Measurements from ENCODE around the gene MYH10. TPM values are rescaled to one million over a fixed set of nuclear protein-coding genes. Genes with fewer than 3 reads are reported as not detected.

The MYH10 gene
- total RNA-seq, 2 donors from 2014 or later: 251 to 257 TPM

GRCh38 chr17:8622191-8622590, 8.3 kb downstream of the MYH10 start:
- Mint-ChIP-seq H3K36me3 (ENCODE audit: low read depth) (peaks cover 51% of the 10 kb centered on the region), H3K9me3 (peaks cover 2% of the 10 kb centered on the region), H3K27ac (no peak overlapping the region), H3K4me1 (peaks cover 30% of the 10 kb centered on the region), H3K27me3 (ENCODE audit: insufficient read depth) (no peaks in the 10 kb centered on the region), H3K4me3 (no peak overlapping the region)
- Histone ChIP-seq H3K9ac (ENCODE audit: extremely low read depth, low read length, poor library complexity, severe bottlenecking) (no peak overlapping the region), H3K4me3 (ENCODE audit: low read length) (no peak overlapping the region), H3K4me1 (ENCODE audit: control insufficient read depth, insufficient read depth, low read length) (peaks cover 2% of the 10 kb centered on the region), H3K36me3 (ENCODE audit: control insufficient read depth, insufficient read depth, low read length) (peaks cover 62% of the 10 kb centered on the region), H3K27ac (ENCODE audit: low read depth, low read length) (no peak overlapping the region), H3K9me3 (ENCODE audit: control insufficient read depth, low read length) (peaks cover 4% of the 10 kb centered on the region), H3K27me3 (ENCODE audit: control insufficient read depth, insufficient read depth, low read length, poor library complexity, severe bottlenecking) (no peaks in the 10 kb centered on the region)
- TF ChIP-seq CTCF (conservative IDR thresholded peaks at IDR 0.05): no peak
- WGBS, 2 experiments (ENCODE audit: insufficient coverage in 1 of 2, insufficient read length in 1 of 2): 92 to 93% methylated on average over 3 to 4 of the region's 4 CpGs
- no peak for DNase-seq

- 90 to 93% methylated on average over 3 of the region's 3 CpGs for WGBS, 2 experiments (ENCODE audit: insufficient coverage in 1 of 2, insufficient read length in 1 of 2)
- Mint-ChIP-seq H3K36me3 (ENCODE audit: low read depth) (peaks cover 57% of the 10 kb centered on the region), H3K4me3 (no peak overlapping the region)
Measured at GRCh38 chr17:8621585-8621984, 8.9 kb downstream of the MYH10 start.

GRCh38 chr17:8619294-8619693, 11.2 kb downstream of the MYH10 start:
- Mint-ChIP-seq H3K9me3 (peaks cover 2% of the 10 kb centered on the region), H3K4me3 (no peak overlapping the region), H3K4me1 (peaks cover 25% of the 10 kb centered on the region)

More at GRCh38 chr17:8621585-8621984, 8.9 kb downstream of the MYH10 start:
- peaks cover 28% of the 10 kb centered on the region for H3K4me1 Mint-ChIP-seq
- TF ChIP-seq CTCF (conservative IDR thresholded peaks at IDR 0.05): no peak
- Histone ChIP-seq H3K4me1 (ENCODE audit: control insufficient read depth, insufficient read depth, low read length) (peaks cover 2% of the 10 kb centered on the region), H3K36me3 (ENCODE audit: control insufficient read depth, insufficient read depth, low read length) (peaks cover 68% of the 10 kb centered on the region), H3K9ac (ENCODE audit: extremely low read depth, low read length, poor library complexity, severe bottlenecking) (no peak overlapping the region), H3K27ac (ENCODE audit: low read depth, low read length) (no peak overlapping the region), H3K27me3 (ENCODE audit: control insufficient read depth, insufficient read depth, low read length, poor library complexity, severe bottlenecking) (no peaks in the 10 kb centered on the region), H3K4me3 (ENCODE audit: low read length) (no peak overlapping the region), H3K9me3 (ENCODE audit: control insufficient read depth, low read length) (peaks cover 10% of the 10 kb centered on the region)
- no peaks in the 10 kb centered on the region for H3K27me3 Mint-ChIP-seq (ENCODE audit: insufficient read depth)
- DNase-seq: no peak
- H3K27ac Mint-ChIP-seq: peak overlapping the region; percentile 26
- peaks cover 2% of the 10 kb centered on the region for H3K9me3 Mint-ChIP-seq

More at GRCh38 chr17:8619294-8619693, 11.2 kb downstream of the MYH10 start:
- no peak overlapping the region for H3K9ac ChIP-seq (ENCODE audit: extremely low read depth, low read length, poor library complexity, severe bottlenecking)
- H3K27me3 Mint-ChIP-seq (ENCODE audit: insufficient read depth): no peaks in the 10 kb centered on the region
- H3K4me1 ChIP-seq (ENCODE audit: control insufficient read depth, insufficient read depth, low read length): peaks cover 2% of the 10 kb centered on the region
- 94 to 96% methylated on average over 3 to 6 of the region's 6 CpGs for WGBS, 2 experiments (ENCODE audit: insufficient coverage in 1 of 2, insufficient read length in 1 of 2)
- H3K27ac Mint-ChIP-seq: no peak overlapping the region
- H3K36me3 Mint-ChIP-seq (ENCODE audit: low read depth): peaks cover 64% of the 10 kb centered on the region
- TF ChIP-seq CTCF (conservative IDR thresholded peaks at IDR 0.05): no peak
- H3K9me3 ChIP-seq (ENCODE audit: control insufficient read depth, low read length): peaks cover 16% of the 10 kb centered on the region
- no peak overlapping the region for H3K27ac ChIP-seq (ENCODE audit: low read depth, low read length)
- H3K27me3 ChIP-seq (ENCODE audit: control insufficient read depth, insufficient read depth, low read length, poor library complexity, severe bottlenecking): no peaks in the 10 kb centered on the region
- no peak for DNase-seq
- peaks cover 84% of the 10 kb centered on the region for H3K36me3 ChIP-seq (ENCODE audit: control insufficient read depth, insufficient read depth, low read length)
- no peak overlapping the region for H3K4me3 ChIP-seq (ENCODE audit: low read length)
